Hepatocyte (in vitro differentiated cells): ENCODE data around the gene MACROH2A1. TPM values are rescaled to one million over a fixed set of nuclear protein-coding genes. Genes with fewer than 3 reads are reported as not detected.

Experiments used
- DNase-seq: peaks from one replicate; pipeline ENCODE4 v3.0.0-alpha.2; 2016; ENCODE audit warnings: low spot score
- H2AFZ ChIP-seq: fragments of 200-600 bp; sonication (generic); 2 replicates; pipeline ENCODE4 v1.6.0; 2016; ENCODE audit warnings: antibody characterized with exemption, mild to moderate bottlenecking
- H3K27ac ChIP-seq: fragments of 200-600 bp; sonication (generic); 2 replicates; pipeline ENCODE4 v1.5.1; 2016; ENCODE audit warnings: mild to moderate bottlenecking
- H3K27me3 ChIP-seq: fragments of 200-600 bp; sonication (generic); 2 replicates; pipeline ENCODE4 v1.6.1; 2016
- H3K36me3 ChIP-seq: fragments of 200-600 bp; sonication (generic); replicated peaks from 2 replicates; pipeline ENCODE4 v1.5.1; 2016; ENCODE audit warnings: low read depth; ENCODE audit not compliant: insufficient read depth
- H3K4me1 ChIP-seq: fragments of 200-600 bp; sonication (generic); 2 replicates; pipeline ENCODE4 v1.5.1; 2016; ENCODE audit warnings: mild to moderate bottlenecking, moderate library complexity; ENCODE audit not compliant: insufficient read depth
- H3K4me2 ChIP-seq: fragments of 200-600 bp; sonication (generic); 2 replicates; pipeline ENCODE4 v1.6.0; 2016
- H3K4me3 ChIP-seq: fragments of 200-600 bp; sonication (generic); 2 replicates; pipeline ENCODE4 v1.5.1; 2016; ENCODE audit warnings: mild to moderate bottlenecking
- H3K79me2 ChIP-seq: fragments of 200-600 bp; sonication (generic); 2 replicates; pipeline ENCODE4 v1.6.0; 2017; ENCODE audit warnings: mild to moderate bottlenecking
- H3K9me2 ChIP-seq: fragments of 200-600 bp; sonication (generic); replicated peaks from 2 replicates; pipeline ENCODE4 v1.6.0; 2017; ENCODE audit warnings: mild to moderate bottlenecking; ENCODE audit not compliant: insufficient read depth
- H3K9me3 ChIP-seq: fragments of 200-600 bp; sonication (generic); 2 replicates; pipeline ENCODE4 v1.5.1; 2016; ENCODE audit warnings: low read depth, mild to moderate bottlenecking
- H4K20me1 ChIP-seq: fragments of 200-600 bp; sonication (generic); 2 replicates; pipeline ENCODE4 v1.6.0; 2016; ENCODE audit warnings: mild to moderate bottlenecking; ENCODE audit not compliant: insufficient read depth, poor library complexity, severe bottlenecking
- CTCF ChIP-seq: fragments of 200-600 bp; sonication (generic); IDR thresholded peaks from 2 replicates; pipeline ENCODE4 v1.5.1; 2016; ENCODE audit warnings: antibody characterized with exemption, mild to moderate bottlenecking; ENCODE audit not compliant: poor library complexity
- EZH2 ChIP-seq: fragments of 200-600 bp; sonication (generic); IDR thresholded peaks from 2 replicates; pipeline ENCODE4 v1.6.1; 2016; ENCODE audit warnings: antibody characterized with exemption, mild to moderate bottlenecking, borderline replicate concordance
- EZH2phosphoT487 ChIP-seq: fragments of 200-600 bp; sonication (generic); IDR thresholded peaks from one replicate; pipeline ENCODE4 v1.6.1; 2018; ENCODE audit warnings: antibody characterized with exemption, mild to moderate bottlenecking, low read depth, moderate library complexity; ENCODE audit not compliant: unreplicated experiment, severe bottlenecking
- WGBS: methylation state at CpG from one replicate; pipeline ENCODE4 v1.1.6; 2016; ENCODE audit warnings: low lambda C conversion rate; ENCODE audit errors: missing lambda C conversion rate; 5-methylcytosine and 5-hydroxymethylcytosine counted together
- polyA plus RNA-seq: library from polyadenylated mRNA; unstranded; fragments of >200 nt; fragmentation: Nextera tagmentation; extraction: Ambion mirVana; gene quantifications from 2 replicates; pipeline ENCODE4 v1.2.1, GENCODE V29; 2016
- total RNA-seq: library from RNA; depleted of rRNA; stranded (reverse); fragments of >200 nt; gene quantifications from 2 replicates; pipeline ENCODE4 v1.2.3, GENCODE V29; 2014

The MACROH2A1 gene
- total and polyA plus RNA-seq, 2 experiments from 2014 or later, result 198 to 304 TPM

DNA sequence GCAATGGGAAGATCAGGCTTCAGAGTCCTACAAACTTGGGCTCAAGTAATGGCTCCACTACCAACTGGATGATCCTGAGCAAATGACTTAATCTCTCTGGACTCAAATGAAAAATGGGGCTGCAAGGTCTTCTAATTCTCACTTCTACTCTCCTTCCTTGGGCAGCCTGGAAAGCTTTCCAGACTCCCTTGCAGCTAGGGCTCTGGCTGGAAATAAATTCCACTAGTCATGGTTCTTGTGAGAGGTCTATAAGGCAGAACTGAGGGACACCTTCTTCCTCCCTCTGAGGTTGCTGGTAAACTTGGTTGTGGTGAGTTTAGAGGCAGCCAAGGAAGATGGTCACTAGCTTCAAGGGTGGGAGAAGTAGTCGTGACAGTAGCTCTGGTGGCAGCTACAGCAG is 29.6 kb upstream of the MACROH2A1 start:
- Histone ChIP-seq H3K27ac (peak overlapping the region; percentile 24), H3K4me3 (no peak overlapping the region), H3K27me3 (no peaks in the 10 kb centered on the region), H4K20me1 (no peaks in the 10 kb centered on the region), H3K4me2 (no peak overlapping the region), H2AFZ (no peak overlapping the region), H3K9me3 (peaks cover 6% of the 10 kb centered on the region), H3K36me3 (no peaks in the 10 kb centered on the region), H3K9me2 (no peaks in the 10 kb centered on the region), H3K4me1 (peaks cover 17% of the 10 kb centered on the region), H3K79me2 (no peaks in the 10 kb centered on the region)
- DNase-seq, result no peak
- no peak for TF ChIP-seq CTCF
- WGBS, result 87% methylated on average over 1 of the region's 1 CpG

DNA sequence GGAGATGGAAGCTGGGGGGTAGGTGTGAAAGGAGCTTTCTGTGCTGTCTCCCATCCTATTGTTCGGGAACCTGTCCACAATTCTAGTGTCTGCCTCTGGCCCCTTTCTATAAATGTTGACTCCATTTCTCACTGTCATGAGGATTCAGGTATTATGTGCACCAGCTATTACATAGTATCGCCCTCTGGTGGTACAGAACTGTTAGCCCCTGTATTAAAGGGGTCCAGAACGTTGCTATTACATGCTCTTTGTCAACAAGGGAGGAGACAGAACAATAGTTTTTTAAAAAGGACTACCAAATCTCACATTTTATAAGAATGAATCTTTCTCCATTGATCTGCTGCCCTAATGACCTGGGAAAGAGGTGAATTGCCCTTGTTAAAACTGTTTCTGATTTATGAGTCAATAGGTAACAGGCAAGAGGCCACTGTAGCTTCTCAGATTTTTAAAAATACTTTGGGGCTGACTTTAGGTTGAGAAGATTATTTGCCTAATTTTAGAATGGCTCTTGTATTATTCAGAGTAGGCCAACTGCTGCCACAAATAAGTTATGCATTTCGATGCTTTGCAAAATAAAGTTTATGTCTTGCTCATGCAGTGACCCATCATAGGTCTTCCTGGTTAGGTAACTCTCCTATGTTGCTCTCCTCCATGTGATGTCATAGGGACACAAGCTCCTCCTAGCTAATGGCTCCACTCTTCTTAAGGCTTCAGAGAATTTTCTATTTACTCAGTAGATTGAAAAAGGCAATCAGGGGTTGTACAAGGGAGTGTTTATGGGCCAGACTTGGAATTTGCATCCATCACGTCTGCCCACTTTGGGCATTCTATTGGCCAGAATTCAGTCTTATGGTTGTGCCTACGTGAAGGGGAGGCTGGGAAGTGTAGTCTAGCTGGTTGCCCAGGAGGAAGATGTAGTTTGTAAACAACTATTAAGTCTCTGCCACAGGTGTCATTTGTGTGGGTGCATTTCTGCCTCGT is 27.4 kb upstream of the MACROH2A1 start:
- peaks cover 18% of the 10 kb centered on the region for H3K4me1 ChIP-seq
- no peaks in the 10 kb centered on the region for H3K36me3 ChIP-seq
- H3K27ac ChIP-seq, result no peak overlapping the region
- H3K9me3 ChIP-seq, result peaks cover 6% of the 10 kb centered on the region
- H3K79me2 ChIP-seq, result no peaks in the 10 kb centered on the region
- peak; percentile 58 for TF ChIP-seq CTCF
- TF ChIP-seq EZH2, result no peak
- no peak for TF ChIP-seq EZH2phosphoT487
- H3K4me3 ChIP-seq, result no peak overlapping the region
- no peaks in the 10 kb centered on the region for H3K27me3 ChIP-seq
- H2AFZ ChIP-seq, result no peak overlapping the region
- no peaks in the 10 kb centered on the region for H4K20me1 ChIP-seq
- peak; percentile 67 for DNase-seq
- 60% methylated on average over 7 of the region's 7 CpGs for WGBS
- H3K4me2 ChIP-seq, result no peak overlapping the region
- H3K9me2 ChIP-seq, result no peaks in the 10 kb centered on the region

DNA sequence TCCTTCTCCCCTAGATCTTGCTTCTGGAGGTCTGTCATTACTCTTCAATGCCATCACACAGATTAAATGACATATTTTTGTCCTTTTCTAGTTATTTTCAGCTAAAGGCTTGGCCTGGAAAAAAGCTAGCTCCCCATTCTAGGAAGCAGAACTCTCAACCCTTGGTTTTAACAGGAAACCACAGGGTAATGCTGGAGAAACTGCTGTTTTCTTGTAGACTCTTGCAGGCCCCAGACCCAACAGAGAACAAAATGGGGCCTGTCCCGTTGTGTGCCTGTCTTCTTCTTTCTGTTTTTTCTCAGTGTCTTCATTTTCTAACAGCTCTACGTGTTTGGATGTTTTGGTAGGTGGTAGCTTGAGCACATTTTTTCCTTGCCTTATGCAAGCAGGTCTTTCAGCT is 26.6 kb upstream of the MACROH2A1 start:
- Histone ChIP-seq H3K9me3 (peaks cover 6% of the 10 kb centered on the region), H3K79me2 (no peaks in the 10 kb centered on the region), H4K20me1 (no peaks in the 10 kb centered on the region), H3K4me1 (peaks cover 18% of the 10 kb centered on the region), H3K36me3 (no peaks in the 10 kb centered on the region), H2AFZ (no peak overlapping the region), H3K27me3 (no peaks in the 10 kb centered on the region), H3K4me2 (no peak overlapping the region), H3K4me3 (no peak overlapping the region), H3K27ac (no peak overlapping the region), H3K9me2 (no peaks in the 10 kb centered on the region)
- 45% methylated on average over 2 of the region's 2 CpGs for WGBS
- no peak for DNase-seq
- TF ChIP-seq CTCF (no peak), EZH2phosphoT487 (no peak), EZH2 (no peak)
